Measurements from ENCODE around the gene OSBP2.
"Not testable (repeated sequence)": the region's sequence is repeated elsewhere in the genome, so short reads cannot be mapped to it uniquely, and the experiment has no call there.

The OSBP2 gene

GRCh38 chr22:30774566-30774965 lies 79.9 kb downstream of the OSBP2 start:
- no peak for TF ChIP-seq CTCF (IDR thresholded peaks at IDR 0.05; ENCODE audit: control insufficient read depth, extremely low read depth, insufficient read depth)
- DNase-seq (ENCODE audit: low read depth) = no peak
- no peak overlapping the region for H3K4me3 ChIP-seq (ENCODE audit: low read depth, low read length)

GRCh38 chr22:30776476-30776875 lies 81.8 kb downstream of the OSBP2 start:
- no peak for TF ChIP-seq CTCF (IDR thresholded peaks at IDR 0.05; ENCODE audit: control insufficient read depth, extremely low read depth, insufficient read depth)
- H3K4me3 ChIP-seq (ENCODE audit: low read depth, low read length) = no peak overlapping the region
- no peak for DNase-seq (ENCODE audit: low read depth)

- H3K4me3 ChIP-seq (ENCODE audit: low read depth, low read length); DNase-seq (ENCODE audit: low read depth): not testable (repeated sequence)
Observed at GRCh38 chr22:30777146-30777545, 82.5 kb downstream of the OSBP2 start.

GRCh38 chr22:30777587-30777986 lies 82.9 kb downstream of the OSBP2 start:
- no peak for TF ChIP-seq CTCF (IDR thresholded peaks at IDR 0.05; ENCODE audit: control insufficient read depth, extremely low read depth, insufficient read depth)
- no peak for DNase-seq (ENCODE audit: low read depth)

GRCh38 chr22:30778261-30778660 lies 83.6 kb downstream of the OSBP2 start:
- no peak for TF ChIP-seq CTCF (IDR thresholded peaks at IDR 0.05; ENCODE audit: control insufficient read depth, extremely low read depth, insufficient read depth)

More at GRCh38 chr22:30777587-30777986, 82.9 kb downstream of the OSBP2 start:
- no peak overlapping the region for H3K4me3 ChIP-seq (ENCODE audit: low read depth, low read length)

GRCh38 chr22:30780026-30780425 lies 85.4 kb downstream of the OSBP2 start:
- no peak for TF ChIP-seq CTCF (IDR thresholded peaks at IDR 0.05; ENCODE audit: control insufficient read depth, extremely low read depth, insufficient read depth)
- no peak for DNase-seq (ENCODE audit: low read depth)
- no peak overlapping the region for H3K4me3 ChIP-seq (ENCODE audit: low read depth, low read length)

More at GRCh38 chr22:30778261-30778660, 83.6 kb downstream of the OSBP2 start:
- no peak overlapping the region for H3K4me3 ChIP-seq (ENCODE audit: low read depth, low read length)
- no peak for DNase-seq (ENCODE audit: low read depth)

- no peak for TF ChIP-seq CTCF (IDR thresholded peaks at IDR 0.05; ENCODE audit: control insufficient read depth, extremely low read depth, insufficient read depth)
- H3K4me3 ChIP-seq (ENCODE audit: low read depth, low read length) = no peak overlapping the region
- no peak for DNase-seq (ENCODE audit: low read depth)
Observed at GRCh38 chr22:30781271-30781875, 86.7 kb downstream of the OSBP2 start.
